Measurements from ENCODE around the gene MYO18A. TPM values are rescaled to one million over a fixed set of nuclear protein-coding genes. Genes with fewer than 3 reads are reported as not detected.

The MYO18A gene
- total and polyA plus RNA-seq, 10 of the 15 experiments (the other 5 are each of a cell fraction or from before 2014, with no cell fraction given) = 2.9 to 66.0 (median 24.5) TPM

- ChIA-PET CTCF (interaction anchor here (0.7 to 12.9 kb wide), 21 partner anchors 10 to 357 kb away, joined by 3 to 260 read pairs (median 5); no protein-coding TSS in a partner anchor), RAD21 (ENCODE audit: unreplicated experiment) (interaction anchor here (0.6 to 10.4 kb wide), 15 partner anchors 16 to 214 kb away, joined by 3 to 207 read pairs (median 5); no protein-coding TSS in a partner anchor), SMC1A (ENCODE audit: uncharacterized antibody, unreplicated experiment) (interaction anchor here (0.7 to 9.2 kb wide), 9 partner anchors 15 to 214 kb away, joined by 3 to 158 read pairs (median 4); no protein-coding TSS in a partner anchor), POLR2A (interaction anchor here (0.5 to 1.9 kb wide), 7 partner anchors 28 to 115 kb away, joined by 3 to 21 read pairs (median 4); partner anchors contain the start of gene NUFIP2)
- no peak overlapping the region for H3K27ac ChIP-seq (ENCODE audit: control insufficient read depth, insufficient read depth)
- H3K4me2 ChIP-seq (ENCODE audit: control insufficient read depth, insufficient read depth) = peak overlapping the region; percentile 88
- no peaks in the 10 kb centered on the region for H3K9me3 ChIP-seq (replicated peaks; ENCODE audit: control insufficient read depth, insufficient read depth, low read length)
- no peak for DNase-seq (ENCODE audit: low read depth, low spot score)
- H3K9ac ChIP-seq (ENCODE audit: control insufficient read depth, insufficient read depth, low read length) = peak overlapping the region; percentile 35; the same call in 1 of the 2 replicates
- 61% methylated on average over 24 of the region's 28 CpGs for WGBS (ENCODE audit: insufficient coverage, insufficient replicate concordance, low lambda C conversion rate, missing lambda C conversion rate)
- H3K27me3 ChIP-seq (replicated peaks in 1 of 2; ENCODE audit: control insufficient read depth in 2 of 2, insufficient read depth in 2 of 2, low read length in 1 of 2) = no peaks in the 10 kb centered on the region
- intact Hi-C loops (cut with micrococcal nuclease; ENCODE audit: unreplicated experiment) = loop anchor here (1.0 kb wide), 1 partner anchor 30 kb away; no protein-coding TSS in a partner anchor
- no peak for FAIRE-seq
- BruUV-seq (replicated peaks) = no TSS peak
- peak overlapping the region; percentile 33; the same call in 1 of the 2 replicates for H2AFZ ChIP-seq (ENCODE audit: control insufficient read depth, low read depth, low read length)
- peaks cover 3% of the 10 kb centered on the region; the same call in 1 of the 2 replicates for H3K79me2 ChIP-seq (ENCODE audit: control insufficient read depth, insufficient read depth, low read length)
- peak overlapping the region; percentile 72; the same call in 1 of the 2 replicates for H3K4me3 ChIP-seq
- no peaks in the 10 kb centered on the region for H4K20me1 ChIP-seq (ENCODE audit: control insufficient read depth, insufficient read depth)
- in situ Hi-C loops (cut with MboI) = no loop called here
- ATAC-seq = no peak
- peaks cover 17% of the 10 kb centered on the region for H3K4me1 ChIP-seq (ENCODE audit: control insufficient read depth, insufficient read depth, low read length)
- no peaks in the 10 kb centered on the region for H3K36me3 ChIP-seq (ENCODE audit: control insufficient read depth in 2 of 2, insufficient read depth in 2 of 2, low read length in 1 of 2)
- no peak for TF ChIP-seq HDGF (IDR thresholded peaks at IDR 0.05)
- no peak for TF ChIP-seq PAX8 (IDR thresholded peaks at IDR 0.05)
- TF ChIP-seq ZBTB4 (CRISPR knock-in tag; IDR thresholded peaks at IDR 0.05) = no peak
- TF ChIP-seq CBX5 (IDR thresholded peaks at IDR 0.05; ENCODE audit: low read depth) = no peak
- no peak for TF ChIP-seq MXI1 (IDR thresholded peaks at IDR 0.05; ENCODE audit: low read depth, low read length)
- no peak for TF ChIP-seq SREBF1 (IDR thresholded peaks at IDR 0.05; ENCODE audit: low read length)
- no peak for TF ChIP-seq ESRRA (IDR thresholded peaks at IDR 0.05; ENCODE audit: low read length)
- TF ChIP-seq SMARCA5 (IDR thresholded peaks at IDR 0.05) = no peak
- no peak for TF ChIP-seq CBFB (IDR thresholded peaks at IDR 0.05; ENCODE audit: low read depth)
- TF ChIP-seq SKIL (IDR thresholded peaks at IDR 0.05; ENCODE audit: low read depth, poor library complexity, severe bottlenecking) = no peak
- no peak for TF ChIP-seq TCF12 (IDR thresholded peaks at IDR 0.05; ENCODE audit: low read depth, low read length)
- TF ChIP-seq RUNX3 (IDR thresholded peaks at IDR 0.05; ENCODE audit: low read length) = no peak
- no peak for TF ChIP-seq ETV6 (conservative IDR thresholded peaks at IDR 0.05 in 1 of 2, IDR thresholded peaks at IDR 0.05 in 1 of 2; ENCODE audit: borderline replicate concordance in 1 of 2, low read depth in 1 of 2)
- no peak for TF ChIP-seq ZNF24 (IDR thresholded peaks at IDR 0.05)
- TF ChIP-seq RAD51 (IDR thresholded peaks at IDR 0.05) = no peak
These were observed 765 bp downstream of the MYO18A start for GRCh38 chr17:29179232-29180033.

Data from GM12878 (cell line).